GM04503 (cell line): ENCODE data around the gene CEACAM16.
"Not testable (repeated sequence)": the region's sequence is repeated elsewhere in the genome, so short reads cannot be mapped to it uniquely, and the experiment has no call there.

Source experiments
- DNase-seq: peaks from one replicate; pipeline ENCODE4 v3.0.0-alpha.2; 2012; ENCODE audit warnings: low read depth

Gene CEACAM16

GRCh38 chr19:44698492-44699201 is at the start of gene CEACAM16:
Gene CEACAM16, plus strand, starts transcription at chr19:44699151. Its CDS starts 2,306 bp downstream, at chr19:44701457.
- DNase-seq, result no peak

GRCh38 chr19:44649578-44650145 is 49.3 kb upstream of the CEACAM16 start:
- DNase-seq, result no peak

GRCh38 chr19:44653343-44653742 is 45.6 kb upstream of the CEACAM16 start:
- no peak for DNase-seq

GRCh38 chr19:44653977-44654774 is 44.8 kb upstream of the CEACAM16 start:
- DNase-seq, result no peak

- DNase-seq, result no peak
Observed at GRCh38 chr19:44657211-44657921, 41.6 kb upstream of the CEACAM16 start.

GRCh38 chr19:44658069-44658733 is 40.8 kb upstream of the CEACAM16 start:
- DNase-seq, result no peak

GRCh38 chr19:44660081-44660480 is 38.9 kb upstream of the CEACAM16 start:
- no peak for DNase-seq

GRCh38 chr19:44661205-44661604 is 37.7 kb upstream of the CEACAM16 start:
- DNase-seq, result no peak

- no peak for DNase-seq
Observed at GRCh38 chr19:44661904-44662303, 37.0 kb upstream of the CEACAM16 start.

GRCh38 chr19:44662691-44663385 is 36.1 kb upstream of the CEACAM16 start:
- peak; percentile 49 for DNase-seq

- DNase-seq, result no peak
Observed at GRCh38 chr19:44663996-44664395, 35.0 kb upstream of the CEACAM16 start.

- no peak for DNase-seq
Observed at GRCh38 chr19:44664976-44665375, 34.0 kb upstream of the CEACAM16 start.

- no peak for DNase-seq
Observed at GRCh38 chr19:44666852-44667556, 31.9 kb upstream of the CEACAM16 start.

- no peak for DNase-seq
Observed at GRCh38 chr19:44668985-44669764, 29.8 kb upstream of the CEACAM16 start.

GRCh38 chr19:44670027-44670426 is 28.9 kb upstream of the CEACAM16 start:
- DNase-seq, result not testable (repeated sequence)

GRCh38 chr19:44671400-44671799 is 27.6 kb upstream of the CEACAM16 start, which contains the start of gene CEACAM19:
Gene CEACAM19, plus strand, starts transcription at chr19:44671482. Its CDS starts 450 bp downstream, at chr19:44671932.
- DNase-seq, result no peak

GRCh38 chr19:44672226-44672625 is 26.7 kb upstream of the CEACAM16 start:
- no peak for DNase-seq

GRCh38 chr19:44673510-44673909 is 25.4 kb upstream of the CEACAM16 start:
- no peak for DNase-seq

- DNase-seq, result no peak
Observed at GRCh38 chr19:44675521-44675920, 23.4 kb upstream of the CEACAM16 start.
